CMK (cell line): ENCODE results near the gene PTPRN.

Experiments
- DNase-seq: peaks from one replicate; pipeline ENCODE4 v3.0.0-alpha.2; 2010; ENCODE audit warnings: low read depth

The PTPRN gene

DNA sequence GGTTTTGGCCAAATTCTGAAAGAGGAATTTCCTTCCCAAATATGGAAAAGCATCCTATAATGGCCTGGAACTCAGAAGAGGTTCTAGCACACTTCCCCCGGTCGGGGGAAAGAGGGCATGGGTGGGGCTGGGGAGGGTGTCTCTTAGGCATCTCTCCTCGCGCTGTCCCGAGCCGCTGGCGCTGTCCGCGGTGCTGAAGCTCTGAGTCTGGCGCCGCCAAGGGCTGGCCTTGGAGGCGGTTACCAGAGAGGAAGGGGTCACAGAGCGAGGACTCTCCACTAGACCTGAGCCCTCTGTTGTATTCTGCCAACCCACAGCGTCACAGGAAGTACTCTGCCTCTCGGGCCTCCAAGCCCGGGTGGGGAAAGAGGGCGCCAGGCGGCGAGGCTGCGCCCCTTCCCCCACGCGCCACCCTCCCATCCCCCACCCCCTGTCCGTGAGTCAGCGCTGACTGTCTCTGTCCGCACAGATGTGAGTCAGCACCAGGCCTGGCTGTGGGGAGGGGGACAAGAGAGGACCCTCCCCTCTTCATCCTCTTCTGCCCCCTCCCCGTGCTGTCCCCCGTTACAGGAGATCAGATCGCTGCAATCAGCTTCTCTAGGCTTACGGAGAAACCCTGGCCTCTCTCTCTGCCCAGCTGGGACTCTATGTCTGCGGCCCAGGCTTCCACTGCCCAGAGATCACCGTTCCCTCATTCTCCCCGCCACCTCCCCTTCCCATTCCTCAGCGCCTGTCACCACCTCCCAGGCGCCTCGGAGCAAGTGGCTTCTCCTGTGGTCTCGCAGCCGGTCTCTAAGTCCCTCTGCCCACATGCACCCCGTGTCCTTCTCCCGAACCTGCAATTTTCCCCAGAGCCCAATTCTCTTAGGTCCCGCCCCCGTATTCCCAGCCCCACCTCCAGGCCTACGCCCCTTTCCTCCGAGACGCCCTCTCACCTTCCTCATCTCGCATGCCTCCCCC is 779 bp downstream of the PTPRN start:
- no peak for DNase-seq

DNA sequence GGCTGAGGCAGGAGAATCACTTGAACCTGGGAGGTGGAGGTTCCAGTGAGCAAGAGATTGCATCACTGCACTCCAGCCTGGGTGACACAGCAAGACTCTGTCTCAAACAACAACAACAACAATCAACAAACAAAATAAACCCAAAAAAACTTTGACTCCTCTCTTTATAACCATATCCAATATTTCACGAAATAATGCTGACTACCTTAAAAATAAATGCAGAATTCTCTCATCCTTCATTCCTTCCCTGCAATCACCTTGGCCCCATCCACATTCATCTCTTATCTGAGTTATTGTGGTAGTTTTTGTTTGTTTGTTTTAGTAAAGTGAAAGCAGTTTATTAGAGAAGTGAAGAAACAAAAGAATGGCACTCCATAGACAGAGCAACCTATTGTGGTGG is 3.2 kb downstream of the PTPRN start:
- DNase-seq, result no peak

DNA sequence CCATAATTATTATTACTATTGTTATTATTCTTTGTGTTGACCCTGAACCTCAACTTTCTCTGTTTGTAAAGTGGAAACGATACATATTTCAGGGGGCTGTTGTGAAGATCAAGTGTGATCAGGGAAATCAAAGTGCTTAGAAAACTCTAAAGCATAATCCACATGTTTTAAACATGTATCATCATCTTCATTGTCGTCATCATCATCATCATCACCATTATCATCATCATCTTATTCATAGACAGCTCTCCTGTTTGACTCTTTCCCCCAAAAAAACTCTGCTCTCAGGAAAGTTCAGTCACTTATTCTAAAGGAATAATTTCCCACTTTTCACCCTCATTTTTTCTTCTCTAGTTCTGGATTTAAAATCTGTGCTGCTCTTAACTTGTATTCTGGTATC is 5.0 kb downstream of the PTPRN start:
- no peak for DNase-seq

DNA sequence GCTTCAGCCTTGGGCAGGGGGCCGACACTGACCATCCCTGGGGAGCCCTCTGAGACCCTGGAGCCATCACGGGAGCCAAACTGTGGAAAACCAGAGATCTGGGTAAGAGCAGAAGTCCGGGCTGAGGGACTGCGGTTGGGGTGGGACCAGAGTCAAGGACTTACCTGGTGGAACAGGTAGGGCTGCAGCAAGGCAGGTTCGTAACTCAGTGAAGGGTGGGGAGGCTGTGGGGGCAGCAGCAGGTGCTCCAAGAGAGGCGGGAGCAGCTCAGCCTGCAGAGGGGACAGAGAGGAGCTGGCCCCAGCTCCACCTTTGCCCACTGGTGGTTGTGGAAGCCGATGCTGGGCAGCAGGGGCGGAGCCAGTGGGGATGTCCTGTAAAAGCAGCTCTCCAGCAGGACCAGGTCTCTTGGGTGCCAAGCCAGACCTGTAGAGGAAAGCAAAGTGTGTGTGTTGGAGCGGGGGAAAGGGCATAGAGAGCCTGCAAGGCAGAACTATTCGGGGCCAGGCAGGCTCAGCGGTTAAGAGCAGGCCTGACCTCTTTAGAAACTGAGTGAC is 6.7 kb downstream of the PTPRN start:
- no peak for DNase-seq

DNA sequence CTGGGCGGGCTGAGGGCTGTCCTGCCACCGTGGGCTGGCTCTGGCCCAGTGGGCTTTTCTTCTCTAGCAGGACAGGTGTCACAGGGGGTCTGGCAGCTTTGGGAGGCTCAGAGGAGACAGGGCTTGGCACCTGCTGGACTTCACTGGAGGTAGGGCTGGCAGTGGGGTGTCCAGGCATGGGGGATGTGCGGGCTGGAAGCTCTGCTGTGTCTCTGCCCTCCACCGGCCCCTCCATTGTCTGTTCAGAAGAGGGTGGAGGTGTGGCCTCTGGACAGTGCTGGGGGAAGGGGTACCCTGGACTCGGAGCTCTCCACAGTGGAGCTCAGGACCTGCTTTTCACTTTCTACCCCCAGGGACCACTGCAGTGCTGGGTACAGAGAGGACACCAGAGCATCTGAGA is 9.2 kb downstream of the PTPRN start:
- no peak for DNase-seq

DNA sequence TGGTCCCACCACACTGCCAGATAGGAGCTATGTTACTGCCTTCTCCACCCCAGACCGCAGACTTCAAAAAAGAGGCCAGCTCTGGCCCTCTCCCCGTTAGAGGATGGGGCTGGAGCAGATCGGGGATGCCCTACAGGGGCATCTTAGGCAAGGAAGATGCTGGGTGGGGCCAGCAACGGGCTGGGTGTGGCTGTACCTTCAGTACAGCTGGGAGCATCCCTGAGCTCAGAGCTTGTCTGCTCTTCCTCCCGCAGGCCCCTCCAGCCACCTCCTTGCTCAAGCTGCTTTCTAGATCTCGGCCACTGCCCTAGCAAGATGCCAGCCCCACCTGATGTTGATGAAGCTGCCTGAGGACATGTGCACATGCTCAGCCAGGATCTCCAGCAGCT is 9.8 kb downstream of the PTPRN start:
- no peak for DNase-seq

DNA sequence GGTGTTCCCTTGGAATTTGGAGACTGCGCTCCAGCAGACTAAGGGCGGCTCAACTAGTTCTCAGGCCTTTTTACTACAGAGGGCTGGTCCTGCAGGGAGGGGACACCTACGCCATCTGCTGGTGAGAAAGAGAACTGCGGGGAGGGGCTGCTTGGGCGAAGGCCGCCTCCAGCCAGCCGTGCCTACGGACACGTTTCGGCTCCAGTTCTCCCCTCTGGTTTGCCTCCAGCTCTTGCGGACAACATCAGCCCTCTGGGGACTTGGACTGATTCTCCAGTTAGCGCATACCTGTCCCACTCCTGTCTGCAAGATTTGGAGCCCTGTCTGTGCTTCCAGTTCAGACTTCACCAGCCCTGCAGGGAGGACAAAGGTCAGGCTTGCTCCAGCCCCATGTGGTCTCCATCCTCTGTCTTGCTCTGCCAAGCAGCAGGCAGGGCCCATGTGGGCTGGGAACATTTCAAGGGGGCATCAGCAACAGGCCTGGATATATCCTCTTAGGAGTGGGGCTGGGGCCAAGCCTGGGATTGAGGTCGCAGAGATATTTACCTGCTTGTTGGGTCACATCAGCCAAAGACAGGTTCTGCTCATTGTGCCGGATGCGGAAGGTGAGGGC is 10.3 kb downstream of the PTPRN start:
- peak; percentile 68 for DNase-seq

DNA sequence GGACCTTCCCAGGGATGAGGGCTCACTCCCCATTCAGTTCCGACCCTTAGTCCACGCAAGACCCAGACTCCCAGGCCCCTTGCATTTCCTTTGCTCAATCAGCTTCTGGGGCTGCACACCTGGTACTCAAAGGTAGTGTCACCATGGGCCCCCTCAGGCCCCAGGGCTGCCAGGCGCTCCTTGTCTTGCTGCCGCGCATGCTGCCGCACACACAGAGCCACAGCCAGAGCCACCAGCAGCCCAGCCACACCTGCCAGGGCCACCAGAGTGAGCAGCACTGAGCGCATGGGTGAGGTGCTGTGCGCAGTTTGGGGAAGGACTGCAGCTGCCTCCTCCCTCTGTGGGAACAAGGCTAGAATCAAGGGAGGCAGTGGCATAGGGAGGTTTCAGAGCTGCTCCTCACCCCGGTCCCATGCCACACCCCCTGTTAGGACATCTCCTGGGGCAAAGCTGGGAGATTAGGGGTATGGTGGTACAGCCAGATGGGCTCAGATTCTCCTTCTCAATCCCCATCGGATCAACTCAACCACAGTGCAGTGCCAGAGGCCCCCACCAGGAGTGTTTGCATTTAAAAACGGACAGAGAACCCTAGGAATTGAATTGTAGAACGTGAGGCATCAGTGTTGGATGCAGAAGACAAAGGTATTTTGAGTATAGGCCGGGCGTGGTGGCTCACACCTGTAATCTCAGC is 11.3 kb downstream of the PTPRN start:
- no peak for DNase-seq

DNA sequence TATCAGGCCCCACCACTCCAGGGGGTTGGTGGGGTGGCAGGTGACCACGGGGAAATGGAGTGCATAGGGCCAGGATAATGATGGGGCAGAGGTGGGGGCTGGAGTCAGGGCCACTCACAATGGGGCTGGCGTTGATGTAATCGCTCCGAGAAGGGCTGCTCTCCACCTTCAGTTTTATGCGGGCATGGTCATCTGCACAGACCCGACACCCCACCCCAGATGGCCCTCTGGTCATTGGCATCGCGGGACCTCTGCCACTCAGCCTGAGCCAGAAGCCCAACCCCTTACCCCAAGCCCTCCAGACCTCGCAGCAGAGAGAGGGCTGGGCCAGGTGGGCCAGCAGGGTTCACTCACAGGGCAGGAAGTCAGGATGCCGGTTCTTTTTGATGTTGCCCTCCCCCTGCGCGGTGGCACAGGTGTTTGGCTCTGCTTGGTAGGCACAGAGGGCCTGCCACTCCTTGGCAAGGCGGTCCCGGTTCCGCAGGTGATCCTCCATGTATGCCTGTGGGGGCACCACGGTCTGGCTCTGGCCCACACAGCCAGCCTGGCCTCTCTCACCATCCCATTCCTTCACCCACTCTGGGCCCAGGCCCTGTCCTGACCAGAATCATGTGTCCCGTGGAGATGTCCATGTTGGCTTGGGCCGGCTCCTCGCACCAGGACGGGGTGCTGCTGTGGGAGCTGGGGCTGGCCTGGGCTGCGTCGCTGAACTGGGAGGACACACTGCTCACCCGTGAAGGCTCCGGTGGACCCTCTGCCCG is 12.4 kb downstream of the PTPRN start:
- DNase-seq, result no peak

DNA sequence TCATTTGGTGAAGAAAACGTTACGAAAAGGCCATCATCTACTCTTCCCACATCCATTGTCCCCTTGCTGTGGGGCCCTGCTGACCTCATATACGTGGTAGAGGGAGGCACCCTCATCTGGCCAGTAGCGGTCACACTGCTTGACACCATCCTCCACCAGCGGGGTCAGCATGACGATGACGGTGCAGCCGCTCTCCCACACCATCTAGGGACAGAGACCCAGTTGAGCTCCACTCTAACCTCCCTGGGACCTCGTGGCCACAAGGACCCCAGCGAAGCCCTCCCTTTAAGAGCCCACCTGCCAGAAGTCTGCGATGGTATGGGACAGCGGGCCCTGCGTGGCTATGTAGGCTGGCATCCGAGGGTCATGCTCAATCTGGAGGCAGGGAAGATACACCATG is 13.1 kb downstream of the PTPRN start:
- no peak for DNase-seq

DNA sequence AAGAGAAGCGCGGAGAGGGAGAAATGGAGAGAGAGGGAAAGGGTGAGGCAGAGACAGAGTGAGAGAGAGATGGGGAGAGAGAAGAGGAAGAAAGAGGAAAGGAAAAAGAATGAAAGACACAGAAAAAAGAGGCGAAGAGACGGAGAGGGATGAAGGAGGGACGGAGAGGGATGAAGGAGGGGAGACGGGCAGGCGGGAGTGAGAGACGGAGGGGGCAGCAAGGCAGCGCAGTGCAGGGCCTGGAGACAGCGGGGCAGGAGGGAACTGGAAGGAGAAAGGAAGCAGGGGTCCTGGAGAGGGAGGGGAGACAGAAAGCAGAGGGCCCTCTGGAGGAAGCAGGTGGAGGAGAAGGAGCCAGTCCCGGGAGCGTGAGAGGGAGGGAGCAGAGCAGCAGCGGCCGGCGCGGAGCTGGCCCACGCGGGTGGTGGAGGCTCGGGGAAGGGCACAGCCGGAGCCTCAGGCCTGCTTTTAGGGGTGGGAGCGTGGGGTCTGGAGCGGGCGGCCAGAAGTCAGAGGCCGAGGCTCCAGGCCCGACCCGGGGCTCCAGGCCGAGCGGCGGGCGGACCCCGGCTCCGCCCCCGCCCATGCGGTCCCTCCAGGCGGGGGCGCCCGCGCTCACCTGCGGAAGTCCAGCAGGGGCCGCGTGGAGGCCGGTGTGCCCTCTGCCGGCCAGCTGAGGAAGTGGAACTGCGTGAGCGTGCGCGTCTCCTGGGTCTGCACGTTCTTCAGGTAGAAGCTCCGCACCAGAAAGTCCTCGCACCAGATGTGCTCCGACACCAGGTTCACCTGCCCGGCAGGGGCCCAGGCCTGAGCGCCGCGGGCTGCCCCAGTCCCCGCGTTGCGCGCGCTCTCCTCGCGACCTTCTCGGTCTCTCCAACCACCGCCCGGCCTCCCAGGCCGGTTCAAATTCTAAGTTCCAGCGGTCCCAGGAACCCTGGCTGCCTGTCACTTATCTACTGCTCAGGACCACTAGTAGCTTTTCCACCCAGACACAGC is 14.5 kb downstream of the PTPRN start:
- peak; percentile 74 for DNase-seq

DNA sequence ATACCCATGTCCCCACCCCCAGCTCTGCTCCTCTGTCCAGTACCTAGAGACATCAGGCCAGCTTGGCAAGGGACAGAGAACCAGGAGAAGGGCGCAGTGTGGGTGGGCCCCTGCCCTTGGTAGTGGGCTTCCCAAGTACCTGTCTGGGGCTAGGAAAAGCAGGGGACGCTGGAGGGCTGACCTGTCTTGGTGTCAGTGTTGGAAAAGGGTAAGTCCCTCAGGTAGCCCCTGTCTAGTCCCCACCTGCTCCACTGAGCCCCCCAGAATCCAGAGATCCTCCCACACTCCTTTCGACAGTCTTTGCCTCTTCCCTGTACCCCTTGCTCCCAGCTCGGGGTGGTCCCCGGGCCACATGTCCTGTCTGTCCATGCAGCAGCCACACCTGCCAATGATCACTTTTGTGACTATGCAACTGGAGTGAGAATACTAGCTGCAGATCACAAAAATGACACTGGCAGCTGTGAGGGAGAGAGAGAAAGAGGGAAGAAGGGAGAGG is 15.4 kb downstream of the PTPRN start:
- DNase-seq, result no peak

DNA sequence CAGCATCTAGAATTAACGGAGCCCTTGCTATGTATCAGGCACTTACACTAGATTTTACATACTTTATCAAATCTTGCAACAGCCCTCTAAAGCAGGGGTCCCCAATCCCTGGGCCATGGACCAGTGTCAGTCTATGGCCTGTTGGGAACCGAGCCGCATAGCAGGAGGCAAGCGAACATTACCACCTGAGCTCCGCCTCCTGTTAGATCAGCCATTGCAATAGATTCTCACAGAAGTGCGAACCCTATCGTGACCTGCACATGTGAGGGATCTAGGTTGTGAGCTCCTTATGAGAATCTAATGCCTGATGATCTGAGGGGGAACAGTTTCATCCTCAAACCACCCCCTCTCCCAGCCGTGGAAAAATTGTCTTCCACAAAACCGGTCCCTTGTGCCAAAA is 16.6 kb downstream of the PTPRN start:
- DNase-seq, result no peak

DNA sequence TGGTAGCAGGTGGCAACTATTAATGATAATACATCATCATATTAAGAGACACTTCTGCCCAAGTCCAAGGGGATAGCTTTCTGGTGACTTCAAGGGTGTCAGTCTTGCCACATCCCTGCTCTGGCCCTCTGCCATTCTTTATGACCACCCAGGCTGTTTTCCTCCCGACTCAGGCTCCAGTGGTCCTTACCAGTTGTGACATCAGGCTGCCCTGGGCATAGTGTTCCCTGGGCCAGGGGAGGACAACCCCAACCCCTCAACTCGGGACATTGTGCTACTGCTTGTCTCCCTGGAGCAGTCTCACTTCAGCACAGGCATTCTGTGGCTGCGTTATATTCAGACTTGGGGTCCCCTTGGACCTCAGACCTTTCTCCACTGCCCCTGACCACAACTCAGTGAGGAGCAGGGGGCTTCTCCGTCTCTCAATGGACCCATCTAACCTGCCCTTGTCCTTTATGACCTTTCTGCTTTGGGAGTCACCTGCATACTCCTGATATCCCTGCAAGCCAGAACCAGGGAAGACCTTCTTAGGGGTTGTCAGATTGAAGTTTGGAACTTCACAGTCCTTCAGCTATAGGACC is 17.2 kb downstream of the PTPRN start:
- no peak for DNase-seq

DNA sequence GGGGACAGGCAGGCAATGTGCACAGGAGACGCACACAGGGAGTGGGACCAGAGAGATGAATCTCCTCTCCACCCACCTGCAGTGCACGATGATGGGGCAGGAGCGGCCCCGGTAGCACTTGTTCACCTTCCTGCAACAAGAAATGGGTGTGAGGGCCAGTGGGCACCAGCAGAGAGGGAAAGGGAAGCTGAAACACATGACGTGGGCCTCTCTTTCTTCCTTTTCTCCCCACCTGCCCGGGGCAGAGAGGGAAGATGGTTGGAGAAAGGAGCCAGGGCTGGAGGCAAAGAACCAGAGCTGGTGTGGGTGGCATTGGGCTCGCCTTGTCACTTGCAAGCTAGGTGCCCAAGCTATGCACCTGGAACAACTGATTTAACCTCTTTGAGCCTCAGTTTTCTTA is 17.8 kb downstream of the PTPRN start:
- no peak for DNase-seq

DNA sequence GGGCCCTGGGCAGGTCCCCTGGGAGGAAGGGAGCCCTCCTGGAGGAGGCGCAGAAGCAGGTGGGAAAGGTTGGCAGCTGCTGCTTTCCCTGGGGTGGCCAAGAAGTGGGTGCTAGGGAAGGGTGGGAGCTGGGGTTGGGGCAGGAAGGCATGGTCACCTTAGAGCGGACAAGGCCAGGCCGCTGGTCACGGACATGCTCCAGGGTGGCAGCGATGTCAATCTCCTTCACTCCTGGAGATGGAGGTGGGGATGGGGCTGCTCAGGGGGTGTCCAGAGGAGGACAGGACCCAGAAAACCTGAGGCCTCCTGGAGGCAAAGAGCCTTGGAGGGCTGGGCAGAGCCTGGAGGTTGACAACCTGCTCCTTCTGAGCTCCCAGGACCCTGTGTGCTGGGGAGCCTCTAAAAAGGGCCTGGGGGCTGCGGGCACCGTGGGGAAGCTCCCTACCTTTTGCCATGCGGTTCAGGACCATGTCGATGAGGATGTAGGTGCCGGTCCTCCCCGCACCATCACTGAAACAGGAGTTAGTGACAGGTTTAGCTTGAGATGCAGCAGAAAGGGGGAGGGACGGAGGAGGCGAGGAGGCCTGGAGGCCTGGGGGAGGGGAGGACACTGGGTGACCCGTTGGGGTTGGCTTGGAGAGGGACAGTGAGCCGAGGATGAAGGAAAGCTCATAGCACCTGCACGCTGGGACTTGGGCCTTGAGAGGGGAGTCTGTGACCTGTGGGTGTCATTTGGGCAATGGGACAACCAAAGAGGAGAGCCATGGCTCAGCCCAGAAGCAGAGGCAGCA is 18.6 kb downstream of the PTPRN start:
- DNase-seq, result no peak

DNA sequence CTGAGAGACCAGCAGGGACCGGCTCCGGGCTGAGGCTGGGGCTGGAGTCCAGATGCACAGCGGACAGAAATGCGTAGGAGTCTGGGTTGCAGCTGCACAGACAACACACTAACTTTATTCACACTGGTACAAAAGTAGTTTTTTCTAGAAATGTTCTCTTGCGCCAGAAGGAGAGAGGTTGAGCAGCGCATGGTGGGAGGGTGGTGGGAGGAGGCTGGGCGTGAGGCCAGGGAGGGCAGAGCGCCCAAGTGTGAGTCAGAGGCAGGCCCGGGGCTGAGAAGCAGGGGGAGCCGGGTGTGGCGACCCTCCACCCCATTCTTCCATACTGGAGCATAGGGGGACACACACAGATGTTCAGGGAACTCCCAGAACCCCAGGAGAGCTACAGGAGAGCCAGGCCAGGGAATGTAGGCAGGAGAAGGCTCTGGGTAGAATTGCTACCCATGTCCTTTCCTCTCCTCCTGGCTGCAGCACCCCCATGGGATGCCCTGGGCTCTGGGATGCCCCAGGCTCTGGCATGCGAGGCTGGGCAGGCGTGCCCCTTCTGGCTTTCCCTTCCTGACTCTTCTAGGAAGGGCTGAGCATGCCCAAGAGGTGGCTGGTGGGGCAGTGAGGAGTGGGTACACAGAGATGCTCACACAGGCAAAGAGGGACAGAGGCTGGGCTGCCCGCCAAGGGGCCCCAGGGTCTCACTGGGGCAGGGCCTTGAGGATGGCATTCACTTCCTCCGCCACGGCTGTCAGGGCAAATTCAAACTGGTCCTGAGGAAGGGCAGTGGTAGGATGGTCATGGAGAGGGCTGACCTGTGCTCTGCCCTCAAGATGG is 19.5 kb downstream of the PTPRN start:
- DNase-seq, result no peak

DNA sequence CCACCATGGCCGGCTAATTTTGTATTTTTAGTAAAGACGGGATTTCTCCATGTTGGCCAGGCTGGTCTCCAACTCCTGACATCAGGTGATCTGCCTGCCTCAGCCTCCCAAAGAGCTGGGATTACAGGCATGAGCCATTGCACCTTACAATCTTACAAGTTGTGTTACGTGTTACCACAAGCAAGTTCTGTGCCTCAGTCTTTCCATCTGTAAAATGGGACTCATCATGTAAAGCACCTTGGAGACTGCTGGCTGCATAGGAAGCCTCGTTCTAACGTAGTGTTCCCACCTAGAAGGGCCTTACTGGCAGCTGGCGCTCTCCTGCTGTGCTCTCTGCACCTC is 20.0 kb downstream of the PTPRN start:
- no peak for DNase-seq
